Measurements from ENCODE around the gene CYP4B1. TPM values are rescaled to one million over a fixed set of nuclear protein-coding genes. Genes with fewer than 3 reads are reported as not detected.

CYP4B1 gene
- total and polyA plus RNA-seq, 4 donors: 0.18 to 0.59 (median 0.18) TPM; not detected in 1

DNA sequence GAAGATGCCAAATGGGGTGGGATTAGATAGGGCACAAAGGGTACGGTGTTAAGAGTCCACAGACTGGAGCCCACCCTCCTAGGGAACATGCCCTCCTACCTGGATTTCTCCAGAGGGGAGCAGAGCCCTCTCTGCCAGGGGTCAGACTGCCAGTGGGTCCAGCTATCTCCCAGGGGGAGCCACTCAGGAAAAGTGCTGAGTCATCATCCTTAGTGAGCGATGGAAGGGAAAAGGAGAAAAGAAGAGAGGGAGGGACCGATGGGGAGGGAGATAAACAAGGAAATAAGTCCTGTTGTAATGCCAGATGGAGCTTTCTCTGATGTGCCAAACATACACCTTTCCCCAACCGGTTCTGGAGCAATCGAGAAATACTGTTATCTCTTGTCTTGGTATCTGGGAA, 30.4 kb upstream of the CYP4B1 start:
- Histone ChIP-seq H3K27me3 (ENCODE audit: control insufficient read depth in 4 of 4, insufficient read depth in 4 of 4, low read length in 3 of 4) (no peaks in the 10 kb centered on the region), H3K9me3 (ENCODE audit: control insufficient read depth in 4 of 4, low read length in 3 of 4) (peaks cover 10 to 21% (median 19%) of the 10 kb centered on the region in 4 donors), H3K36me3 (ENCODE audit: control insufficient read depth in 4 of 4, insufficient read depth in 3 of 4, low read depth in 1 of 4, low read length in 3 of 4) (no peaks in the 10 kb centered on the region), H3K4me3 (ENCODE audit: low read depth in 1 of 3, low read length in 3 of 3) (no peak overlapping the region), H3K4me1 (ENCODE audit: control insufficient read depth in 4 of 4, insufficient read depth in 4 of 4, low read length in 3 of 4) (no peaks in the 10 kb centered on the region), H3K9ac (ENCODE audit: low read depth in 1 of 2, low read length in 2 of 2) (no peak overlapping the region), H3K27ac (ENCODE audit: low read depth in 1 of 2, low read length in 2 of 2) (no peak overlapping the region)
- 94% methylated on average over 5 of the region's 5 CpGs for WGBS
- TF ChIP-seq SP1 (IDR thresholded peaks at IDR 0.05): no peak
- TF ChIP-seq GABPA (IDR thresholded peaks at IDR 0.05 in 1 of 2, conservative IDR thresholded peaks at IDR 0.05 in 1 of 2): no peak
- TF ChIP-seq, protein P1, sequence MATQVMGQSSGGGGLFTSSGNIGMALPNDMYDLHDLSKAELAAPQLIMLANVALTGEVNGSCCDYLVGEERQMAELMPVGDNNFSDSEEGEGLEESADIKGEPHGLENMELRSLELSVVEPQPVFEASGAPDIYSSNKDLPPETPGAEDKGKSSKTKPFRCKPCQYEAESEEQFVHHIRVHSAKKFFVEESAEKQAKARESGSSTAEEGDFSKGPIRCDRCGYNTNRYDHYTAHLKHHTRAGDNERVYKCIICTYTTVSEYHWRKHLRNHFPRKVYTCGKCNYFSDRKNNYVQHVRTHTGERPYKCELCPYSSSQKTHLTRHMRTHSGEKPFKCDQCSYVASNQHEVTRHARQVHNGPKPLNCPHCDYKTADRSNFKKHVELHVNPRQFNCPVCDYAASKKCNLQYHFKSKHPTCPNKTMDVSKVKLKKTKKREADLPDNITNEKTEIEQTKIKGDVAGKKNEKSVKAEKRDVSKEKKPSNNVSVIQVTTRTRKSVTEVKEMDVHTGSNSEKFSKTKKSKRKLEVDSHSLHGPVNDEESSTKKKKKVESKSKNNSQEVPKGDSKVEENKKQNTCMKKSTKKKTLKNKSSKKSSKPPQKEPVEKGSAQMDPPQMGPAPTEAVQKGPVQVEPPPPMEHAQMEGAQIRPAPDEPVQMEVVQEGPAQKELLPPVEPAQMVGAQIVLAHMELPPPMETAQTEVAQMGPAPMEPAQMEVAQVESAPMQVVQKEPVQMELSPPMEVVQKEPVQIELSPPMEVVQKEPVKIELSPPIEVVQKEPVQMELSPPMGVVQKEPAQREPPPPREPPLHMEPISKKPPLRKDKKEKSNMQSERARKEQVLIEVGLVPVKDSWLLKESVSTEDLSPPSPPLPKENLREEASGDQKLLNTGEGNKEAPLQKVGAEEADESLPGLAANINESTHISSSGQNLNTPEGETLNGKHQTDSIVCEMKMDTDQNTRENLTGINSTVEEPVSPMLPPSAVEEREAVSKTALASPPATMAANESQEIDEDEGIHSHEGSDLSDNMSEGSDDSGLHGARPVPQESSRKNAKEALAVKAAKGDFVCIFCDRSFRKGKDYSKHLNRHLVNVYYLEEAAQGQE (IDR thresholded peaks at IDR 0.05): no peak
- no peak for DNase-seq (ENCODE audit: low spot score)

DNA sequence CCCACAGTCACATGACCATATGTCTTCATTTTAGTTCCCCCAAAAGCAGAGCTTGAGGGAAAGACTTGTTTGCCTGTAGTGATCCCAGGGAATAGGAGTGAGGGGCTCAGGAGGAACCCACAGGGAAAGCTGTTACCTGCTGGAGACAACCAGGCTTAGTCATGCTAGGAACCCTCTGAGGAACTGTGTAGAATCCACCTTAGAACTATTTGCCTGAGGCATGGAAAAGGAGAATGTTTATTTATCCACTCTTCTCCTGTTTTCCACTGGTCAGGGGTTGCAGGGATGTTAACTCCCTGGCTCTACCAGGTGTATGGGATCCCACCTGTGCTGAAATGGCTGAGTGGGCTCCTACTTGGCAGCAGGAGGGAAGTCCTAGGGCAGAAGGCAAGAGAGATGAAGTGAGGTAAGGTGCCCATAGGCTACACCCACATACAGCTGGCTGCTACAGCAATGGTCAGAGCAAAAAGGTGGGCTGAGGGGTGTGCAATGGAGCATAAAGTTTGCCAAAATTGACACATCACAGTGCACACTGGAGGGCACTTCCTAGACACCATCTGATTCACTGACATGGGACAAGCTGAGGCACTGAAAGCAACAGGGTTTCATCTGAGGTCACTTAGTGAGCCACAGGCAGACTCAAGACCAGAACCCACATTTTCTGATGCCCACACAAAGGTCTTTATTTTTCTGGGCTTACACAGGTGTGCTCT, 29.7 kb upstream of the CYP4B1 start:
- no peak overlapping the region for H3K4me3 ChIP-seq (ENCODE audit: low read depth in 1 of 3, low read length in 3 of 3)
- H3K36me3 ChIP-seq (ENCODE audit: control insufficient read depth in 4 of 4, insufficient read depth in 3 of 4, low read depth in 1 of 4, low read length in 3 of 4): no peaks in the 10 kb centered on the region
- H3K9ac ChIP-seq (ENCODE audit: low read depth in 1 of 2, low read length in 2 of 2): no peak overlapping the region
- H3K27me3 ChIP-seq (ENCODE audit: control insufficient read depth in 4 of 4, insufficient read depth in 4 of 4, low read length in 3 of 4): no peaks in the 10 kb centered on the region
- H3K27ac ChIP-seq (ENCODE audit: low read depth in 1 of 2, low read length in 2 of 2): no peak overlapping the region
- H3K4me1 ChIP-seq (ENCODE audit: control insufficient read depth in 4 of 4, insufficient read depth in 4 of 4, low read length in 3 of 4): no peaks in the 10 kb centered on the region
- no peak for DNase-seq (ENCODE audit: low spot score)
- H3K9me3 ChIP-seq (ENCODE audit: control insufficient read depth in 4 of 4, low read length in 3 of 4): peaks cover 10 to 21% (median 19%) of the 10 kb centered on the region in 4 donors
- TF ChIP-seq, protein P2, sequence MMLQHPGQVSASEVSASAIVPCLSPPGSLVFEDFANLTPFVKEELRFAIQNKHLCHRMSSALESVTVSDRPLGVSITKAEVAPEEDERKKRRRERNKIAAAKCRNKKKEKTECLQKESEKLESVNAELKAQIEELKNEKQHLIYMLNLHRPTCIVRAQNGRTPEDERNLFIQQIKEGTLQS (IDR thresholded peaks at IDR 0.05): no peak

DNA sequence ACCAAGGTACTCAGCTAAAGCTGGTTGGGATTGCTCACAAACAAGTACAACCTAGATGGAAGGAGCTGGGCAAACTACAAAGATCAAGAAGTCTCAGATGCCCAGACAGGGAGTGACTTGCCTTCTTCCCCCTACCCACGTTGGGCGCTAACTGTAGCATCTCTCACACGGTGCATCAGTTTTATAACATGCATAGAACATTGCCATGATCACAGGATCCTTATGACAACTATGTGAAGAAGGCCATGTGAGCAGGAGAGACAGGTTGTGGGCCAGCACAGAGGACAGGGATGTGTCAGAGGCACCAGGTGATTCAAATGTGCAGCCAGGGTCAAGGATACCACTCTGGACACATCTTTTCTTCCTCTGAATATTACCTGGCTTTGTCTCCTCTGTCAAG, 28.3 kb upstream of the CYP4B1 start:
- Histone ChIP-seq H3K4me1 (ENCODE audit: control insufficient read depth in 4 of 4, insufficient read depth in 4 of 4, low read length in 3 of 4) (no peaks in the 10 kb centered on the region), H3K36me3 (ENCODE audit: control insufficient read depth in 4 of 4, insufficient read depth in 3 of 4, low read depth in 1 of 4, low read length in 3 of 4) (no peaks in the 10 kb centered on the region), H3K27me3 (ENCODE audit: control insufficient read depth in 4 of 4, insufficient read depth in 4 of 4, low read length in 3 of 4) (no peaks in the 10 kb centered on the region), H3K27ac (ENCODE audit: low read depth in 1 of 2, low read length in 2 of 2) (no peak overlapping the region), H3K4me3 (ENCODE audit: low read depth in 1 of 3, low read length in 3 of 3) (peak overlapping the region in 1 of 3 donors; percentile 39), H3K9ac (ENCODE audit: low read depth in 1 of 2, low read length in 2 of 2) (no peak overlapping the region), H3K9me3 (ENCODE audit: control insufficient read depth in 4 of 4, low read length in 3 of 4) (peaks cover 10 to 21% (median 19%) of the 10 kb centered on the region in 4 donors)
- WGBS: 86% methylated on average over 3 of the region's 3 CpGs
- TF ChIP-seq, protein P3, sequence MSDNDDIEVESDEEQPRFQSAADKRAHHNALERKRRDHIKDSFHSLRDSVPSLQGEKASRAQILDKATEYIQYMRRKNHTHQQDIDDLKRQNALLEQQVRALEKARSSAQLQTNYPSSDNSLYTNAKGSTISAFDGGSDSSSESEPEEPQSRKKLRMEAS (IDR thresholded peaks at IDR 0.05): no peak
- TF ChIP-seq NR2F2 (IDR thresholded peaks at IDR 0.05) (no peak), GABPA (IDR thresholded peaks at IDR 0.05 in 1 of 2, conservative IDR thresholded peaks at IDR 0.05 in 1 of 2) (no peak), HNF4A (conservative IDR thresholded peaks at IDR 0.05) (no peak), YY1 (IDR thresholded peaks at IDR 0.05) (no peak), RAD21 (IDR thresholded peaks at IDR 0.05) (no peak), FOXA1 (IDR thresholded peaks at IDR 0.05) (no peak), SP1 (IDR thresholded peaks at IDR 0.05) (no peak), EGR1 (IDR thresholded peaks at IDR 0.05; ENCODE audit: low read depth in 2 of 2) (no peak), RXRA (IDR thresholded peaks at IDR 0.05) (no peak), JUND (IDR thresholded peaks at IDR 0.05) (no peak)
- TF ChIP-seq, protein P4, sequence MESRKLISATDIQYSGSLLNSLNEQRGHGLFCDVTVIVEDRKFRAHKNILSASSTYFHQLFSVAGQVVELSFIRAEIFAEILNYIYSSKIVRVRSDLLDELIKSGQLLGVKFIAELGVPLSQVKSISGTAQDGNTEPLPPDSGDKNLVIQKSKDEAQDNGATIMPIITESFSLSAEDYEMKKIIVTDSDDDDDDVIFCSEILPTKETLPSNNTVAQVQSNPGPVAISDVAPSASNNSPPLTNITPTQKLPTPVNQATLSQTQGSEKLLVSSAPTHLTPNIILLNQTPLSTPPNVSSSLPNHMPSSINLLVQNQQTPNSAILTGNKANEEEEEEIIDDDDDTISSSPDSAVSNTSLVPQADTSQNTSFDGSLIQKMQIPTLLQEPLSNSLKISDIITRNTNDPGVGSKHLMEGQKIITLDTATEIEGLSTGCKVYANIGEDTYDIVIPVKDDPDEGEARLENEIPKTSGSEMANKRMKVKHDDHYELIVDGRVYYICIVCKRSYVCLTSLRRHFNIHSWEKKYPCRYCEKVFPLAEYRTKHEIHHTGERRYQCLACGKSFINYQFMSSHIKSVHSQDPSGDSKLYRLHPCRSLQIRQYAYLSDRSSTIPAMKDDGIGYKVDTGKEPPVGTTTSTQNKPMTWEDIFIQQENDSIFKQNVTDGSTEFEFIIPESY (IDR thresholded peaks at IDR 0.05): no peak
- TF ChIP-seq, protein P2 (IDR thresholded peaks at IDR 0.05): no peak
- no peak for DNase-seq (ENCODE audit: low spot score)

Measured in liver (tissue), 9 donors.